BLaER1 (cell line): Measurements from ENCODE around the gene COX7A2L.
"Not testable (repeated sequence)": the region's sequence is repeated elsewhere in the genome, so short reads cannot be mapped to it uniquely, and the experiment has no call there.

Experiments used
- H3K27ac ChIP-seq: shearing (Covaris generic); formaldehyde crosslinking; 2 replicates; pipeline ENCODE4 v1.8.1; 2022
- H3K27me3 ChIP-seq: shearing (Covaris generic); formaldehyde crosslinking; 2 replicates; pipeline ENCODE4 v1.8.1; 2022
- H3K36me3 ChIP-seq: shearing (Covaris generic); formaldehyde crosslinking; 2 replicates; pipeline ENCODE4 v1.8.1; 2022
- H3K4me1 ChIP-seq: shearing (Covaris generic); formaldehyde crosslinking; 2 replicates; pipeline ENCODE4 v1.8.1; 2022
- H3K4me2 ChIP-seq: shearing (Covaris generic); formaldehyde crosslinking; 2 replicates; pipeline ENCODE4 v1.8.1; 2022
- H3K4me3 ChIP-seq: shearing (Covaris generic); formaldehyde crosslinking; 2 replicates; pipeline ENCODE4 v1.8.1; 2022
- H3K9ac ChIP-seq: shearing (Covaris generic); formaldehyde crosslinking; 2 replicates; pipeline ENCODE4 v1.8.1; 2022
- H3K9me3 ChIP-seq: shearing (Covaris generic); formaldehyde crosslinking; 2 replicates; pipeline ENCODE4 v1.8.1; 2022
- H4K20me1 ChIP-seq: shearing (Covaris generic); formaldehyde crosslinking; 2 replicates; pipeline ENCODE4 v1.8.1; 2022
- Cebpa-rat ChIP-seq: shearing (Covaris generic); IDR thresholded peaks from 2 replicates; pipeline ENCODE4 v1.8.1; 2022

Gene COX7A2L

GRCh38 chr2:42353792-42354429, 7.1 kb downstream of the COX7A2L start:
- H3K4me2 ChIP-seq: no peak overlapping the region
- no peak overlapping the region for H3K4me3 ChIP-seq
- H3K4me1 ChIP-seq: peaks cover 9% of the 10 kb centered on the region
- H3K27me3 ChIP-seq: no peaks in the 10 kb centered on the region
- no peaks in the 10 kb centered on the region for H3K9me3 ChIP-seq
- peaks cover 55% of the 10 kb centered on the region for H3K36me3 ChIP-seq
- peaks cover 100% of the 10 kb centered on the region for H4K20me1 ChIP-seq
- no peak overlapping the region for H3K9ac ChIP-seq
- no peak for TF ChIP-seq Cebpa-rat
- H3K27ac ChIP-seq: no peak overlapping the region

- no peaks in the 10 kb centered on the region for H3K27me3 ChIP-seq
- H3K9me3 ChIP-seq: no peaks in the 10 kb centered on the region
- TF ChIP-seq Cebpa-rat: no peak
- H4K20me1 ChIP-seq: peaks cover 96% of the 10 kb centered on the region
- peaks cover 72% of the 10 kb centered on the region for H3K36me3 ChIP-seq
- H3K4me2 ChIP-seq: no peak overlapping the region
- H3K27ac ChIP-seq: no peak overlapping the region
- no peak overlapping the region for H3K9ac ChIP-seq
- no peaks in the 10 kb centered on the region for H3K4me1 ChIP-seq
- no peak overlapping the region for H3K4me3 ChIP-seq
Measured at GRCh38 chr2:42351864-42352263, 9.2 kb downstream of the COX7A2L start.

GRCh38 chr2:42350434-42351063, 10.5 kb downstream of the COX7A2L start:
- no peak overlapping the region for H3K27ac ChIP-seq
- no peak overlapping the region for H3K9ac ChIP-seq
- no peaks in the 10 kb centered on the region for H3K9me3 ChIP-seq
- no peak overlapping the region for H3K4me3 ChIP-seq
- H4K20me1 ChIP-seq: peaks cover 95% of the 10 kb centered on the region
- peaks cover 74% of the 10 kb centered on the region for H3K36me3 ChIP-seq
- no peak for TF ChIP-seq Cebpa-rat
- H3K4me1 ChIP-seq: no peaks in the 10 kb centered on the region
- H3K4me2 ChIP-seq: no peak overlapping the region
- H3K27me3 ChIP-seq: no peaks in the 10 kb centered on the region

- H4K20me1 ChIP-seq: peaks cover 74% of the 10 kb centered on the region
- H3K9ac ChIP-seq: no peak overlapping the region
- no peaks in the 10 kb centered on the region for H3K9me3 ChIP-seq
- no peak overlapping the region for H3K27ac ChIP-seq
- no peaks in the 10 kb centered on the region for H3K4me1 ChIP-seq
- peaks cover 95% of the 10 kb centered on the region for H3K36me3 ChIP-seq
- no peak overlapping the region for H3K4me2 ChIP-seq
- H3K4me3 ChIP-seq: no peak overlapping the region
- TF ChIP-seq Cebpa-rat: no peak
- H3K27me3 ChIP-seq: no peaks in the 10 kb centered on the region
Measured at GRCh38 chr2:42348113-42348805, 12.8 kb downstream of the COX7A2L start.

DNA sequence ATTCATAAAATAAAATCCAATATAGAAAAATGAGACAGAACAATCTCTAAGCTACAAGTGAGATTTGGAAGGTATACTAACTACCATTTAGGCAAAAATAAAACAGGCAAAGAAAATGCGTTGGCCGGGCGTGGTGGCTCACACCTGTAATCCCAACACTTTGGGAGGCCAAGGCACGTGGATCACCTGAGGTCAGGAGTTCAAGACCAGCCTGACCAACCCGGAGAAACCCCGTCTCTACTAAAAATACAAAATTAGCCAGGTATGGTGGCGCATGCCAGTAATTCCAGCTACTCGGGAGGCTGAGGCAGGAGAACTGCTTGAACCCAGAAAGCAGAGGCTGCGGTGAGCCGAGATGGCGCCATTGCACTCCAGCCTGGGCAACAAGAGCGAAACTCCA, 13.5 kb downstream of the COX7A2L start:
- Histone ChIP-seq H4K20me1 (peaks cover 74% of the 10 kb centered on the region), H3K36me3 (peaks cover 95% of the 10 kb centered on the region)
- not testable (repeated sequence) for H3K4me2 ChIP-seq, H3K4me1 ChIP-seq, H3K27ac ChIP-seq, H3K9me3 ChIP-seq, H3K4me3 ChIP-seq, H3K9ac ChIP-seq, H3K27me3 ChIP-seq

- H3K27ac ChIP-seq, H3K9me3 ChIP-seq, H3K4me1 ChIP-seq, H3K27me3 ChIP-seq, H3K4me2 ChIP-seq, H3K4me3 ChIP-seq, H3K9ac ChIP-seq: not testable (repeated sequence)
- Histone ChIP-seq H4K20me1 (peaks cover 74% of the 10 kb centered on the region), H3K36me3 (peaks cover 94% of the 10 kb centered on the region)
Measured at GRCh38 chr2:42346856-42347255, 14.2 kb downstream of the COX7A2L start.

DNA sequence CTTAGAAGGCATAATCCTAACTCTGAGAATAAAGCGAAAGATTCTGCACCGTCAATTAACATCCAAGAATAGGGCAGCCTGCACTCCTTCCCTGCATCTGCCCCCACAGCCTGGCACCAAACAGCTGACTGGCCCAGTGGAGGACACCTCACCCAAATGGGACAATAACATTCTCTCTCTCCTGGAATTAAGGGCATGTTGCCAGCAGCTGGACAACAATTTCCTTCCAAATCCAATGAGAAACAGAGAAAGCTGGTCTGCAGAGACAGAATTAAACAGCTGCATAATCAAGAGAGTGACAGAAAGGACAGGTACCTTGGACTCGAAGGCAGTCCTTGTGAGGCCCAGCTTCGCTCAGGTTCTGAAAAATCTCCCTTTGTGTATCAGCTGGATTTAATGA, 15.0 kb downstream of the COX7A2L start:
- Histone ChIP-seq H3K4me2 (no peak overlapping the region), H4K20me1 (peaks cover 72% of the 10 kb centered on the region), H3K9me3 (no peaks in the 10 kb centered on the region), H3K9ac (no peak overlapping the region), H3K27ac (no peak overlapping the region), H3K27me3 (no peaks in the 10 kb centered on the region), H3K4me1 (no peaks in the 10 kb centered on the region), H3K36me3 (peaks cover 90% of the 10 kb centered on the region), H3K4me3 (no peak overlapping the region)
- TF ChIP-seq Cebpa-rat: no peak

DNA sequence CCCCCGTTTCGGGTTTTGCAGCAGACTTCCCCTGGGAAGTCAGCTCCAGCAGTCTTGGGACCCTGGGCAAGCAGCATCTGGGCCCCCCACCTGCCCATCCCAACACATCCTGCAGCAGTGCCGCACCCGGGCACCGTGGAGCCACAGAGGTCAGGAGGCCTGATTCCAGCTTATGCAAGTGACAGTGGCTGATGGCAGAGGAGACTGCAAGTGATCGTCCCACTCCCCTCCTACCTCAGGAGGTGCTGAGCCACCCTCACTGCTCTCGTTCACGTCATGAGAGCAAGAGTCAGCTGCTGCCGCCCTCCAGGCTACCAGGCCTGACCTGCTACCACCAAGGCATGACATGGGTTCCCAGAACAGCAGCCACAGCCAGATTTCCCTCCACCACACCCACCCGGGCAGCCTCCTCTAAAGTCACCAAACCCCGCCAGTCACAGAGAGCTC, 18.2 kb downstream of the COX7A2L start:
- Histone ChIP-seq H3K4me3 (no peak overlapping the region), H3K27me3 (no peaks in the 10 kb centered on the region), H3K27ac (no peak overlapping the region), H4K20me1 (peaks cover 69% of the 10 kb centered on the region), H3K4me2 (no peak overlapping the region), H3K4me1 (no peaks in the 10 kb centered on the region), H3K36me3 (peaks cover 91% of the 10 kb centered on the region), H3K9ac (no peak overlapping the region), H3K9me3 (no peaks in the 10 kb centered on the region)
- no peak for TF ChIP-seq Cebpa-rat

GRCh38 chr2:42342061-42342794, 18.8 kb downstream of the COX7A2L start:
- Histone ChIP-seq H3K9ac (no peak overlapping the region), H3K36me3 (peaks cover 93% of the 10 kb centered on the region), H3K27me3 (no peaks in the 10 kb centered on the region), H3K4me1 (no peaks in the 10 kb centered on the region), H3K4me2 (no peak overlapping the region), H3K4me3 (no peak overlapping the region), H3K27ac (no peak overlapping the region), H3K9me3 (no peaks in the 10 kb centered on the region), H4K20me1 (peaks cover 64% of the 10 kb centered on the region)
- TF ChIP-seq Cebpa-rat: no peak
